Islet precursor cell (in vitro differentiated cells): Measurements from ENCODE around the gene TMEM132C.
"Not testable (repeated sequence)": the region's sequence is repeated elsewhere in the genome, so short reads cannot be mapped to it uniquely, and the experiment has no call there.

Source experiments
- DNase-seq: peaks from one replicate; pipeline ENCODE4 v3.0.0-alpha.2; 2018

TMEM132C gene

DNA sequence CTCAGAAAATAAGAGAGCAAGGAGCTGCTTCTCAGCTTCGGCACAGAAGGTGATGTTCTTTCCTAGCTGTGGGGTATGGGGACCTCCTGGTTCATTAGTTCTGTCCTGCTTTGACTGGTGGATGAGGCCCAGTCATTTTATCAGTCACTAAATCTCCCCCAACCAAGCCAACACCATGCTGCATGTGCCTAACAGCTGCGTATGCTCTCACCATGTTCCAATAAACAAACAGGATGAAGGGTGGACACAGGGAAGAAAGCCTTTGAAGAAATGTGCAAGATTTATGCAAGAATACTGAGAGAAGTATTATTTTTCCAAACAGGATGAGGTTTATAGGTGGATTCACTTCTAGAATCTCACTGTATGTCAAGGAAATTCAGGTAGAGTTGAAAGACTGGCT is 156.2 kb downstream of the TMEM132C start:
- no peak for DNase-seq

DNA sequence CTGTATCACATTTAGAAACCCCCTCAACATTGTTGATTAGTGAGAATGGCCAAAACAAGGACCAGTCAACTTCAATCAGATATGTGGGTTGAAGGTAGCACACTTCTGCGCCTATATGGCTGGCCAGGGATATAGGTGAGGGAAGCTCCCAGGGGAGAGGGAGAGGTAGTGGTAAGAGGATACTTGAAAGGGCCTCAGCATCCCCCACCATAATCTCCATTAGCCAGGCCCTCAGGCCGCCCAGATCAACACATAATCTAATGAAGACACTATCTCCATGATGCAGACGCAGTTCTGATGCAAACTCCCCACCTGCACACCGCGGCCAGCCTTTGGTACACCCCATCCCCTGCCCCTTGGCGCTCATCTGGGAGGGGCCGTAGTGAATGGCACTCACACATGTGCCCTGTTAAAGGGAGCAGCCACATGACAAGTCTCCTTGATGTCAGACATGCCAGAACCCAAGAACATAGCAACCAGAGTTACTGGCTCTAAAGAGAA is 158.0 kb downstream of the TMEM132C start:
- no peak for DNase-seq

DNA sequence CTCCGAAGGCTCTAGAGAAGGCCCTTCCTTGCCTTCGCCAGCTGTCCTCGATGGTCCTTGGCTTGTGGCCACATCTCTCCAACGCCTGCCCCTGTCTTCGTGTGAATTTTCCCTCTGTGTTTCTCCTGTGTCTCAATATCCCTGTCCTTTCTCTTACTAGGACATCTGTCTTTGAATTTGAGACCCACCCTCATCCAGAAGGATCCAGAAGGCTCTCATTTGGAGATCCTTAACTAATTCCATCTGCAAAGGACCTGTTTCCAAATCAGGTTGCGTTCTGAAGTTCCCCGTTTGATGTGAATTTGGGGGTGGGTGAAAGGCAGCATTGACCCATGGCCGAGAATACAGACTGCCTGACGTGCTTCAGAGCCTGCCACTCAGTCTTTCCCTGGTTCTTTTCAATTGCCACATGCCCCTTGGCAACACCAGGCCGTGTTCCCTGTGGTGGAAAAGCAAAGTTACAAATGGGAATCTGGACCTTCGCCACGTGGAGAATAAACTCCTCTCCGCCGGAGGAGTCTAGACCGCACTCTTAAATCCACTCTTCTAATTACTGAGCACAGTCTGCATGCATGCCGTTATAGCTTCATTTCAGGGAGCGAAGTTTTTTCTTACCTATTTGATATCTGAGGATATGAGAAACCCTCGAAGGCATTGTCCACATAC is 158.8 kb downstream of the TMEM132C start:
- DNase-seq, result no peak

DNA sequence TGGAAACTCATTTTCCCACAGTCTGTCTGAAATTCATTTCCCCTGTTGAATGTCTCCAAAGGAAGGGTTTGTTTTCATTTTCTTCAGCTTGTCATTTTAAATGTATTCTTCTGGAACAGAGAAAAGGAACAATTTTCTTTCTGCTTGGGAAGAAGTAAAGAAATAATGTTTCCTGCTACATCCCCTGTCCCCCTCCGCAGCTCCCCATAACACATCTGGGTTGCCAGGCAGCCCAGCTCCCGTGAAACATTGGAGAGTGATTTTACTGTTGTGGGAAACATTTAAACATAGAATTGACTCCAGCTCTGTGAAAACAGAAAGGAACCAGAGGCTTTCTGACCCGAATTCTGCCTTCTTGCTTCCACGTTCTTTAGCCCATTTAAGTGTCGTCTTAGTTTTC is 159.5 kb downstream of the TMEM132C start:
- no peak for DNase-seq

DNA sequence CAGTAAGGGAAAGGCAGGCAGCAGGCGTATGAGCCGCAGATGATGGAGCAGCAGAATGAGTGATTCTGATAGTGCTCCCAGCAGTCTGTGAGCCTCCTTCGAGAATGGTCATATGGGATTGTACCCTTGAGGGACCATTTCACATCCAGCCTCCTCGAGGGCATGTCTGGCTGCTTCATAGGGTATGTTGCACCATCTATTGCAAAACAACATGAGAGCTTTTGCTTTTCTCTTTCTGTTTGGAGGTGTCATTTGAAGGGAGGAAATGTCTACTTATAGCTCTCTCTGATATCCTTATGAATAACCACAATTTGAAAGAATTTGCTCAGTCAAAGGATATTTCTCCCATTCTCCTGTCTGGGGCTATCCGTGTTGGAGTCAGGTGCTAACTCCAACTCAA is 172.8 kb downstream of the TMEM132C start:
- no peak for DNase-seq

DNA sequence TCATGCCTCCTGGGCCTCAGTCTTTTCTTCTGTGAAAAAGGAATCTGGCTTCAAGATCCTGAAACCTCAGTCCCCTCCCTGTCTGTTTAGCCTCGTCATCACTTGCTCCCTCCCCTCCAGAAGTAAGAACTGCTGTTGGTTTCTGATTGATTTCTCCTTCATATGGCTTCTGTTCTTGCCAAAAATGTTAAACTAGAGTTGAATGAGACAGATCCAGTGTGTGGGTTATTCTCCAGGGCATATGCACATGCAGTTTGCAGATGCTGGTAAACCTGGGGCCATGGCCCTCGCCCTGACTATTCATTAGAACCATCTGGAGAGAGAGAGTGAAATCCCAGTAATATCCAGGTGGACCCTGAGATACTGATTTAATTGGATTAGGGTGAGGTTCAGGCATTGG is 175.1 kb downstream of the TMEM132C start:
- DNase-seq, result no peak

DNA sequence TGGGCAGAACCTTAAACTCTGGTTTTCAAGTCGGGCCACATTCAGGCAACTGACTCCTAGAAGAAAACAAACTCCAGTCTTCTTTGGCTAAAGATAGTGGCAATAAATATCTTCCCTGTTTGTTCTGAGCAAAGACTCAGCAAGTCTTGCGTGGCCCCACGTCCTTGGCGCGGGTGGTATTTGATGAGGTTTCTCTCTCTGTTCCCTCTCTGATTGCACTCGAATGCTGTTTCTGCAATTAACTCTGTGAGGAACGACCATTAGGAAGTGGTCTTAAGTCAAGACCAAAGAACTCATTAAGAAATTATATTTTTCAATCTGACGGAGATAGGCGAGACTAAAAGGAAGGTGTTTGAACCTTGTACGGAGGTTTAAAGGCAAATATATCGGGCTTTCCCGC is 177.6 kb downstream of the TMEM132C start:
- no peak for DNase-seq

DNA sequence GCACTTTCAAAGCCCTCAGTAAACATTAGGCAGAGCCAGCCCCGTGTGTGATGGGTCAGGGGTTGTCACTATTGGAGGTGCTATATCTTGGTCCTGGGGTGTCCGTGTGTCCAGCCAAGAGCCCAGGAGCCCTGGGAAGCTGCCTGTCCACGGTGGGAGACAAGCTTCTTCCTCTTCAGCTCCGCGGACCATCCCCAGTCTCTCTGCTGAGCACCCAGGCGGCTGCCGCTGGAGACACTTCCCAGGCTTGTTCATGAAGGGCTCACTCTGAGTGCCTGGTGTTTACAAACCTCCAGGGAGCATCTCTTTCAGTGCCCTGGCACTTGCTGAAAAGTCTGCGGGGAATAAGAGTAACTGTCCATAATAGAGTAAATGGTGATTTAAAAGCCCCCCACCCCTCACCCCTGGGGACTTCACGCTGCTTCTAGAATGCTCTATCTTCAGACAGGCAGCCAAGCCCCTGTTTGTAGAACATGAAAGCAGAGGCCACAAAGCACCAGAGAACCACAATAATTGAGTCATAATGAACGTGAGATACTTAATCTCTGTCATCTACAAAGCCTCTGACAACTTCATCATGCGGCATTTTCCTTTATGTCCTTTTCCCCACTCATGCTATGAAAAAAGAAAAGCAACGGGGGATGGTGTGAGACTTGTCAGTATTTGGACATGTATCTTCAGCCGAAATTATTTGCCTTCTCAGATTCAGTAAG is 178.6 kb downstream of the TMEM132C start:
- DNase-seq, result no peak

DNA sequence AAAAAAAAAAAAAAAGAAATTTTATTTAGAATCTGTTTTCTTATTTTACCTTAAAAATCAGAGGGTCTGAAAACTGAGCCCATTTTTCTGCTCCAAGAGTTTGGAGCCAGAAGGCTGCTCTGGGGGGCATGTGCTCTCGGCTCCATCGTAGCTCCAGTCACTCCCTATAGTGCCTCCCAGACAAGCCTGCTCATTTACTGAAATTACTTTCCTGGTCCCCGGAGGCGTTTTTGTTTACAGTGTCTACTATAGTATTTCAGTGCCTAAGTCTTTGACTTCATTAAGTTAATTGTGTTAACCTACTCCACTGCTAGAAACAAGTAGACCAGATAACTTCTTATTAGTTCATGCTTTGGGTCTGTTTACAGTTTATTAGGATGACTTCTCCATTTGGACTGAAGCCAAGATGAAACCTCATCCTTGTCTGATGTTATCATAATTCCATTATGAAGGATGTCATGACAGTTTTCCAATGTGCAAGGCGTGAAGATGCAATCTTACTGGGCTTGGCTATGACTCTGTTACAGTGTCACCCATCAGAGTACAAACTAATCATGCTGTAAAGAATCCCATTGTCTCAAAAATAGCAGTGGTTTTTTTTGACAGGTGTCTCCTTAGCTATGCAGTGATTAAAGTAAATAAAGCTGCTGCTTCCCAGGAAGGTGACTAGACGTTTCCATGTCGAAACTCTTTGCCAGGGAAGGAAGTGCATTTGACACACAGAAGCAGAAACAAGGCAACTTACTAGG is 182.3 kb downstream of the TMEM132C start:
- no peak for DNase-seq

DNA sequence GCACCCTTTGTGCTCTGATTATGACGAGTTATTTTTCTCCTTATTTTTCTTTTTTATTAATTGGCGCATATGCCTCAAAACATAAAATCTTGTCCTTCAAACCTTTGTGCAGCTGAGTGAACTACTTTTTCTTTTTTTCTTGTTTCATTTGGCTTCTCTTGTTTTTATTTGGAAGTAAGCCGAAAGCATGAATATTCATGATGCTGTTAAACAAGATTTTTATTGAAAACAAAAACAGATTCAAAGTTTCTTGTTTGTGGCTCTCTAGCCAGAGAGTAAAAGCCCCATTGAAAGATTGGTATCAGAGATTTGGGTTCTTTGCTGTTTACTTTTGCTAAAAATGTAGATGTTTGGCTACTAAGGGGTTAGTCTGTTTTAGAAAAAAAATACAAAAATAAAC is 183.8 kb downstream of the TMEM132C start:
- DNase-seq, result no peak

DNA sequence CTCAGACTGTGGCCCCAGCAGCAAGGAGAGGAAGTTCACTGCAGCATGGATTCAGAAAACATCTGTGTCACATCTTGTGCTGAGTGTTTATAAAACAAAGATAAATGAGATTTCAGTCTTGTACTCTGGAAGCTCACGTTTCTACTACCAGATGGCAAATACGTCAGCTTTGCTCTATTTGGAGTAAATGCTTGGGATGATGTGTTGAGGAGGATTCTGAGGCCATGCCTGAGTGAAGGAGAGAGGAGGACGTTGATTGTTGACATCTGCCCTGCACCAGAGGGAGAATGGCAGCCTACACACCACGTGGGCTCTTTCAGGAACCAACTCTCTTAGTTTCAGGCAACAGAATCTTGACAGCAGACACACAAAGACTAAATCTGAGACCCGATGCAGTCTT is 188.9 kb downstream of the TMEM132C start:
- DNase-seq, result no peak

DNA sequence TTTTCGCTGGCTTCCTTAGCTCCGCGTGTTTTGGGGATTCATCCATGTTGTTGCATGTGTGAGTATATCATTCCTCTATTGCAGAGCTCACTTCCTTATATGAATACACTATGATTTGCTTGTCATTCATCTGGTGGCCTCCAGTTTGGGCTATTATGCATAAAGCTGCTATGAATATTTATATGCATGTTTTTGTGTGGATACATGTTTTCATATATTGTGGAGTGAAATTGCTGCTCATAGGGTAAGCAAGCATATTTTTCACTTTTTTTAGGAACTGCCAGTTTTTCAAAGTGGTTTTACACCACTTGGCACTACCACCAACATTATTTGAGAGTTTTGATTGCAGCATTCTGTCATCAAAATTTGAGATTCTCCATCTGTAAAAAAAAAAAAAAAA is 190.0 kb downstream of the TMEM132C start:
- no peak for DNase-seq

DNA sequence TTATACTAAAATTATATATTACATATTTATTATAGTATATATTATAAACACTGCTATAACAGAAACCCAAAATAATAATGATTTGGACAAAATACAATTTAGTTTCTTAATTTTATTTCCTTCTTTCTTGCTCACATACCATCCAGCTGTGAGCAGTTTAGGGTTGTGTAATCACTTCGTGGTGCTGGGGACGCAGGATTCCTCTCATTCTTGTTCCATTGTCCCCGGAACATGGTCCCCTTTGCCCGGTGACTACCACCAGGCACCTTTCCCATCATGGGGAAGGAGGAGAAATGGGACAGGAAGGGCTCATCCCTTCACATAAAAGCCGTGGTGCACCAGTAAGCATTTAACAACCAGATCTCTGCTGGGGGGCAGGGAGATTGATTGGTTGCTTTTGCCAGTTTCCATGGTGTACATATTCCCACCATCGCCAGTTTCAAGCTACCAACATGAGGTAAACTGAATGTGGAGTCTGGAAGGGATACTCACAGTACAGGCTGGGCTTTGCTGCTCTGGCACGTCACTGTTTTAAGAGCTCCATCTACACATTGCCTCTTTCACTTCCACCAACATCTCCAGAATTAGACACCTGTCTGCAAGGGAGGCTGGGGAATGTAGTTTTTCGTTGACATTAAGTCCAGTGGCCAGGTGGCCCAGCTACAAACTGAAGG is 191.5 kb downstream of the TMEM132C start:
- no peak for DNase-seq

DNA sequence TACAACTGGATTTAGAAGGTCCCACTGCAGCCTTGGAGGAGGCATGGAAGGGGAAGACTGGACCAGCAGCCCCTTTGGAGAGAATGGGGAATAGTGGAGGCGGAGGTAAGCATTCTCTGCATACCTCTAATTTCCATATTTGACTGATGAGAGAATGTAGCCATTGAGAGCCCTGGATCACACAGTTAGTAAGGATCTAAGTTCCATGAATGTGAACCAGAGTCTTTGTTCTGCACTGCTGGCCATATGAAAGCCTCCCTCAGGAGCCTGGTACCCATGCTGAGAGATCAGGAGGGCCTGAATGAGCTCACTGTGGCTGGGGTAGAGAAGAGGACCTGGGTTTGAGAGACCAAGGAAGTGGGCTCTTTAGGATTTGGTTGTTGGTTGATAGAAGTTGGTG is 192.1 kb downstream of the TMEM132C start:
- no peak for DNase-seq

DNA sequence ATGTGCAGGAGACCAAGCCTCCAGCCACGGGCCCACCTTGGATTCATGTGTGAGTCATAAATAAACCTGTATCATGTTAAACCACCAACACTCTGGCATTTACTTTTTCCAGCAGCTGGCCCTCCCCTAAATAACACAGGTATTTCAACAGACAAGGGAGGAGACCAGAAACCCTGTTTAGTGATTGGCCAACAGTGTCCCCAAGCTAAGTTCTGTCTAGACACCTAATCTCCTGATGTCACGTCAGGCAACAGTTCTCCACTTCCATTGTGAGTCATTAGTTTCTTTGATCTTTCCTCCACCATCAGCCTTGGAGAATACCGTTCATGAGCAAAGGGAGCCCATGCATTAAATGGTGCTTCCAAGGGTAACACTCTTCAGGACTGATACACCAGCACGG is 196.9 kb downstream of the TMEM132C start:
- DNase-seq, result no peak

DNA sequence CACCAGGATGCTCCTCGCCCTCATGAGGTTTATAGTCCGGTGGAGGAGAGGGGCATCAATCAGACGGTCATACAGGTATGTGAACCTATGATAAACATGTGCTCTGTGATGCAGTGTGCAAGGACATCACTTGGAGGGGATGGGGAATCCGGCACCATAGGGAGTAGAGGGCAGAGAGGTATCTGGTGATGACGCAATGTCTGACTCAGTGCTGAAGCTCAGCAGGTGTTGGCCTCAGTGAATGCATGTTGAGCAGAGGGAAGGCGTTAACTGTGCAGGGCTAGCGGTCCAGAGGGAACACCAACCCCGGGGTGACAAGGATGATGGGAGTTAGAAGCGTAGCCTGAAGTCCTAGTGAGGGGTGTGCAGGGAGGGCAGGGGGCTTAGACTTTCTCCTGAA is 200.9 kb downstream of the TMEM132C start:
- no peak for DNase-seq

DNA sequence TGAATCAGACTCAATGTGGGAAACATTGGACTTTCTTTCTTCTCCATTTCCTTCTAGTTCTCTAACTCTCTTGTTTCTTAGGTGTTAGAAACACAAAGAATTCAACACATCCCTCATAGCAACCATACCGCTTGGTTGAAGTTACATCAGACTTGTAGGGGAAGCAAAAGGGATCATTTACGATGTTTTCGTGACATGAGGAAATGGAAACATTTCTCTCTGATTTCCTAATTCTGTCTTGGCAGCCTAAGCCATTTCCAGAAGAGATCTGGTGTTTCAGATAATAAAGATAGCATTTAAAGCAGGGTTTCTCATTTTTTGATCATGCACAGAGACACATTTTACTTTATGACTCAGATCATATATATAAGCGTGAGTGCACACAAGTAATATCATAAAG is 202.0 kb downstream of the TMEM132C start:
- no peak for DNase-seq

DNA sequence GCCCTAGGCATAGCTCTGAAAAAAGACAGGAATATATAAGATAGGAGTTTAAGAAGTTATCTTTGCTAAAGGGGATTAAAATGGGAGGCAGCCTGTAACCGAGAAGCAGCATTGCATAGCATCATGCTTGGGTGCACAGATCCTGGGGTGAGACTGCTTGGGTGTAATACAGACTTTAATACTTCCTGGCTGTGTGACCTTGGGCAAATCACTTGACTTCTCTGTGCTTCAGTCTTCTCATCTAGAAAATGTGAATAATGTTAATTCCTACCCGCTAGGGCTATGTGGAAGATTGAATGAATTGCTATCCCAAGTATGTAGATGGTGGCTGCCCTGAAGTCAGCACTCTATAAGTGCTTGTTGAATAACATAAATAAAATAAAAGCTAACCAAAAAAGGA is 204.5 kb downstream of the TMEM132C start:
- no peak for DNase-seq

DNA sequence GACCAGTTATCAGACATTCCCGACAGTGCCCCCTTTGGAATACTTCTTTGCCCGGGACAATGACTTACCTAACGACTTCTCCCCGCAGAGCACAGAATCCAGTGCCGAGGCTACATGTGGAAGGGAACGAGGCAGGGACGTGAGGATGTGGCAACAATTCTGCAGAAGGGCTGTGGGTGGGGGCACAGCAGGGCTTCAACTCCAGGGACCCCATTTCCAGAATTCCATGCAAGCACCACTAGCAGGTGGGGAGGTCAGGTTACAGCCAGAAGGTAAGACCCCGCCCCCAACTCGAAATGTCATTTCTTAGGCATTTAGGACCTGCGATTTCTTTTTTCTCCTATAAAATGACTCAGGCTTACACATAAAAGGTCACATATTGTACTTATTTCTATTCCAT is 207.9 kb downstream of the TMEM132C start:
- DNase-seq, result peak; percentile 43

DNA sequence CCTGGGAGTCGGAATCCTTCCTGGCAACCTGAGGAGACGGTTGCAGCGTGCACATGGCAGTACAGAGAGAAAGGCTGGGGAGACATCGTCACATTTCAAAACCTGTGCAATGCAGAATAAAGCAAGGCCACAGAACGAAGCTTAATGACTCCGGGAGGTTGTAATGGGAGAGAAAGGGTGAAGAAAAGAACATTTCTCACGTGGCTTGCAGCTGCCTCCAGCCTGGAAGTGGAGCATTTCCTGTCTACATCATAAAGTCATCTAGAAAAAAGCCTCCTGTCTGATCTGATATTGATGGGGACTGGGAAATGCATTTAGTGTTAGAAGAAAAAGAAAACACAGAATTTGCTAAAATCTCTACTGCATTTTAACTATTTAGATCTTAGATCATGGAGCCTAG is 209.3 kb downstream of the TMEM132C start:
- no peak for DNase-seq

DNA sequence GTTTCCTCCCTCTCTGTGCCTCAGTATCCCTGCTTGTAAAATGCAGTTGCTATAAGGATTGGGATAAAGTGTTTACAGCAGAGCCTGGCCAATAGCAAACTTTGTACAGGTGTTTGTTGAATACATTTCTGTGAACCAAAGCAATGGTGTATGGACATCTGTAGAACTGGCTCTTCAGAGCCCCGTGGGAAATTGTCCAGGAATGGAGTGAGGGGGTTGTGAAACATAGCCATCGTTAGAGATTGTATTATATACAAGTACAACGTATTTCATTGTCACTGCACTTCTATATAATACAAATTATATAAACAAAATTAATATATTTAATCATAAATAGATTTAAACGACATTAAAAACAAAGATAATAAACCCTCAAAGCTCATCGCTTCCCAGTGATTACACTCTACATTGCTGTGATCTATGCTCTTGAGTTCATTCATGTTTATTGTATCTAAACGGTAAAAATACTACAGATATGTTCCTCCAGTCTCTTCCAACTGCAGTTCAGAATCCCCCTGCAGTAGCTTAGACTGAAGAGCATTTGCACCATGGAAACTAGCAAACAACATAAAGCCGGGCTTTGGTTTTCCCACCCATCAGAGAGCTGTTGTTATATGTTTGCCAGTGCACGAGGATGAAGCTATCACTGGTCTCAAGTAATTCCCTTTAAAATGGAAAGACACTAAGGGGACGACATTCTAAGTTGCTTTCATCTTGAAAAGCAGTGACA is 216.7 kb downstream of the TMEM132C start:
- no peak for DNase-seq

DNA sequence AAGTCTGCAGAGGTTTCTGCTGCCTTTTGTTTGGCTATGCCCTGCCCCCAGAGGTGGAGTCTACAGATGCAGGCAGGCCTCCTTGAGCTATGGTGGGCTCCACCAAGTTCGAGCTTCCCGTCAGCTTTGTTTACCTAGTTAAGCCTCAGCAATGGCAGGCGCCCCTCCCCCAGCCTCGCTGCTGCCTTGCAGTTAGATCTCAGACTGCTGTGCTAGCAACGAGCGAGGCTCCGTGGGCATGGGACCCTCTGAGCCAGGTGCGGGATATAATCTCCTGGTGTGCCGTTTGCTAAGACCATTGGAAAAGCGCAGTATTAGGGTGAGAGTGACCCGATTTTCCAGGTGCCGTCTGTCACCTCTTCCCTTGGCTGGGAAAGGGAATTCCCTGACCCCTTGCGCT is 230.4 kb downstream of the TMEM132C start:
- not testable (repeated sequence) for DNase-seq

DNA sequence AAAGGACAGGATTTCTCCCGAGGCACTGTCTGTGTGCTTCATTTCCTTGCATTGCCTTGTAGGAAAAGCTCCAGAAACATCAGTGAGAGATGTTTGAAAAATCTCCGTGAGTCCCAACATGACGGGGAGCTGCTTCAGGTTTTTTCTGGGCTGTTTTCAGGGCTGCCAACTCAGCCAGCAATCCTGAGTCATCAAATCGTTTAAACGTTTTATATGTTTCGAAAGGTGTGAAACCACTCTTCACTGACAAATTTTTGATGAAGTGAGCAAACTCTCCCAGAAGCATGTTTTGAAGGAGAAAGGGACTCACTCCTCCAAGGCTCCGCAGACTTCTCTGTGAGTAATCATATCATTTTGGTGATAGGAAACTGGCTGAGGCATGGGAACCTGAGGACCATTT is 240.5 kb downstream of the TMEM132C start:
- no peak for DNase-seq
